GM19463 (cell line): ENCODE data around the gene KAZN.

Experiments used
- ATAC-seq: cut with Tn5 transposase; IDR thresholded peaks from one replicate; pipeline ENCODE4 v1.9.1; 2021; ENCODE audit warnings: mild to moderate bottlenecking, moderate library complexity; ENCODE audit not compliant: unreplicated experiment

The KAZN gene

GRCh38 chr1:14612256-14612655 lies 13.8 kb downstream of the KAZN start:
- ATAC-seq = no peak

GRCh38 chr1:14613926-14614325 lies 15.4 kb downstream of the KAZN start:
- no peak for ATAC-seq

GRCh38 chr1:14614341-14614740 lies 15.9 kb downstream of the KAZN start:
- no peak for ATAC-seq

GRCh38 chr1:14615549-14616218 lies 17.2 kb downstream of the KAZN start:
- no peak for ATAC-seq

GRCh38 chr1:14616632-14617396 lies 18.3 kb downstream of the KAZN start:
- ATAC-seq = no peak

GRCh38 chr1:14617791-14618190 lies 19.3 kb downstream of the KAZN start:
- no peak for ATAC-seq

GRCh38 chr1:14620941-14621340 lies 22.5 kb downstream of the KAZN start:
- ATAC-seq = no peak

- ATAC-seq = no peak
Measured at GRCh38 chr1:14623090-14623489, 24.6 kb downstream of the KAZN start.

- no peak for ATAC-seq
Measured at GRCh38 chr1:14624941-14625340, 26.5 kb downstream of the KAZN start.

- ATAC-seq = no peak
Measured at GRCh38 chr1:14625572-14625971, 27.1 kb downstream of the KAZN start.

GRCh38 chr1:14625996-14626395 lies 27.5 kb downstream of the KAZN start:
- no peak for ATAC-seq

GRCh38 chr1:14626869-14627607 lies 28.6 kb downstream of the KAZN start:
- ATAC-seq = no peak

- no peak for ATAC-seq
Measured at GRCh38 chr1:14627608-14628489, 29.4 kb downstream of the KAZN start.

- ATAC-seq = no peak
Measured at GRCh38 chr1:14629363-14630014, 31.0 kb downstream of the KAZN start.

- no peak for ATAC-seq
Measured at GRCh38 chr1:14630986-14631385, 32.5 kb downstream of the KAZN start.

GRCh38 chr1:14631421-14631820 lies 32.9 kb downstream of the KAZN start:
- ATAC-seq = no peak

GRCh38 chr1:14634486-14634885 lies 36.0 kb downstream of the KAZN start:
- no peak for ATAC-seq

GRCh38 chr1:14635421-14635820 lies 36.9 kb downstream of the KAZN start:
- ATAC-seq = no peak

GRCh38 chr1:14636897-14637632 lies 38.6 kb downstream of the KAZN start:
- no peak for ATAC-seq
